ENCODE data around the gene PPP2R2C.

GRCh38 chr4:6301051-6301731 is 171.2 kb downstream of the PPP2R2C start:
- TF ChIP-seq YY1 (IDR thresholded peaks at IDR 0.05; ENCODE audit: insufficient read depth, insufficient read length) (no peak), ZNF274 (IDR thresholded peaks at IDR 0.05; ENCODE audit: low read depth, low read length) (no peak), SUZ12 (IDR thresholded peaks at IDR 0.05; ENCODE audit: extremely low read depth, insufficient read depth, insufficient read length) (no peak)

Measured in NT2/D1 (cell line).